Peyer's patch (tissue), 4 donors: ENCODE measurements around the gene HTR1D. TPM values are rescaled to one million over a fixed set of nuclear protein-coding genes. Genes with fewer than 3 reads are reported as not detected.

Experiments used
- DNase-seq, 3 donors: peaks; one replicate each; pipeline ENCODE4 v3.0.0-alpha.2; 2017 to 2019
- H3K27ac ChIP-seq, 4 donors: fragments of 200-600 bp; sonication (generic); one replicate each; pipeline ENCODE4 v1.5.1; 2016 to 2019
- H3K27me3 ChIP-seq, 2 donors: fragments of 200-600 bp; sonication (generic); one replicate each; pipeline ENCODE4 v1.5.1; 2019
- H3K36me3 ChIP-seq, 3 donors: fragments of 200-600 bp; sonication (generic); one replicate each; pipeline ENCODE4 v1.5.1; 2016 to 2019
- H3K4me1 ChIP-seq, 4 donors: fragments of 200-600 bp; sonication (generic); one replicate each; pipeline ENCODE4 v1.5.1; 2016 to 2019
- H3K4me3 ChIP-seq, 4 donors: fragments of 200-600 bp; sonication (generic); 1 replicate in 3 of 4; 2 replicates in 1 of 4; pipeline ENCODE4 v1.5.1; 2016 to 2019; ENCODE audit warnings: mild to moderate bottlenecking in 1 of 4
- H3K9me3 ChIP-seq, 4 donors: fragments of 200-600 bp; sonication (generic); one replicate each; pipeline ENCODE4 v1.5.1; 2016 to 2019; ENCODE audit warnings: mild to moderate bottlenecking in 1 of 4
- POLR2A ChIP-seq, 2 donors: fragments of 450-650 bp; IDR thresholded peaks; one replicate each; pipeline ENCODE4 v1.5.1; 2017; ENCODE audit warnings: antibody characterized with exemption in 2 of 2, mild to moderate bottlenecking in 2 of 2, moderate library complexity in 2 of 2
- total RNA-seq, 4 donors: library from RNA; depleted of rRNA; stranded (reverse); fragments of >200 nt; gene quantifications; one replicate each; pipeline ENCODE4 v1.1.0, GENCODE V29; 2016
- TF ChIP-seq, protein P1 (sequence below), 6 experiments: fragments of 450-650 bp in 4 of 6; fragments of 200-600 bp in 2 of 6; sonication (generic) in 1 of 6; IDR thresholded peaks; one replicate each; pipeline ENCODE4 v1.5.1; 2017 to 2019; ENCODE audit warnings: antibody characterized with exemption in 6 of 6, mild to moderate bottlenecking in 3 of 6, moderate library complexity in 1 of 6

Gene HTR1D
- total RNA-seq, 4 donors from 2014 or later, result 2.5 to 23.1 (median 11.1) TPM

DNA sequence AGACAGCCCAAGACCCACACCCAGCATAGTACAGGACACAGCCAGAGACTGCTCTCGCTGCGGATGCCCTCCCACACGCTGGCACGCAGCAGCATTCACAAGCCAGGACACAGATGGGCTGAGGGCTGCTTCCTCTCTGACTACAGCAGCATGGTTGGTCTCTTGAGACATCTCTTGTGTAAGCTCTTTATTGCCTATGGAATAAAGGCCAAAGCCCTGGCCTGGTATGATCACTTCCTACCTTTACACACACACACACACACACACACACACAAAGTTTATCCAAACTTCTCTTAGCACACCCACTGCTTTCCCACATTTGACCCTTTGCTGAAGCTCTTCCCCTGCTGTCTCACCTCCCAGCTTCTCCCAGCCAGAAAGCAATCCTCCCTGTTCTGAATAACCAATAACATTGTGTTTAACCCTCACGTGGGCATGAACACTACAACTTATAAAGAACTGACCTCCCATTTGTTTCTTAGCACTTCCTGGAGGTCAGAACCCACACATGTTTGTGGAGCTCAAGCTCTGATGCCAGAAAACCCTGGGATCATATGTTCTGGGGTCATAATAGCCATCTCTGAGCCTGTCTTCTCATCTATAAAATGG is 47.5 kb downstream of the HTR1D start:
- peak overlapping the region in 2 of 4 donors; percentile 72 to 96 for H3K4me3 ChIP-seq
- peak in 2 of 3 donors; percentile 54 to 75 for DNase-seq
- no peaks in the 10 kb centered on the region for H3K9me3 ChIP-seq
- peaks cover 0 to 20% (median 0%) of the 10 kb centered on the region in 4 donors for H3K4me1 ChIP-seq
- H3K27me3 ChIP-seq, result no peaks in the 10 kb centered on the region
- peak in 1 of 2 donors; percentile 31 for TF ChIP-seq POLR2A (IDR thresholded peaks at IDR 0.05)
- TF ChIP-seq, protein P1, sequence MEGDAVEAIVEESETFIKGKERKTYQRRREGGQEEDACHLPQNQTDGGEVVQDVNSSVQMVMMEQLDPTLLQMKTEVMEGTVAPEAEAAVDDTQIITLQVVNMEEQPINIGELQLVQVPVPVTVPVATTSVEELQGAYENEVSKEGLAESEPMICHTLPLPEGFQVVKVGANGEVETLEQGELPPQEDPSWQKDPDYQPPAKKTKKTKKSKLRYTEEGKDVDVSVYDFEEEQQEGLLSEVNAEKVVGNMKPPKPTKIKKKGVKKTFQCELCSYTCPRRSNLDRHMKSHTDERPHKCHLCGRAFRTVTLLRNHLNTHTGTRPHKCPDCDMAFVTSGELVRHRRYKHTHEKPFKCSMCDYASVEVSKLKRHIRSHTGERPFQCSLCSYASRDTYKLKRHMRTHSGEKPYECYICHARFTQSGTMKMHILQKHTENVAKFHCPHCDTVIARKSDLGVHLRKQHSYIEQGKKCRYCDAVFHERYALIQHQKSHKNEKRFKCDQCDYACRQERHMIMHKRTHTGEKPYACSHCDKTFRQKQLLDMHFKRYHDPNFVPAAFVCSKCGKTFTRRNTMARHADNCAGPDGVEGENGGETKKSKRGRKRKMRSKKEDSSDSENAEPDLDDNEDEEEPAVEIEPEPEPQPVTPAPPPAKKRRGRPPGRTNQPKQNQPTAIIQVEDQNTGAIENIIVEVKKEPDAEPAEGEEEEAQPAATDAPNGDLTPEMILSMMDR (IDR thresholded peaks at IDR 0.05), result no peak
- peak overlapping the region; percentile 86 to 97 (median 94) for H3K27ac ChIP-seq
- H3K36me3 ChIP-seq, result no peaks in the 10 kb centered on the region

DNA sequence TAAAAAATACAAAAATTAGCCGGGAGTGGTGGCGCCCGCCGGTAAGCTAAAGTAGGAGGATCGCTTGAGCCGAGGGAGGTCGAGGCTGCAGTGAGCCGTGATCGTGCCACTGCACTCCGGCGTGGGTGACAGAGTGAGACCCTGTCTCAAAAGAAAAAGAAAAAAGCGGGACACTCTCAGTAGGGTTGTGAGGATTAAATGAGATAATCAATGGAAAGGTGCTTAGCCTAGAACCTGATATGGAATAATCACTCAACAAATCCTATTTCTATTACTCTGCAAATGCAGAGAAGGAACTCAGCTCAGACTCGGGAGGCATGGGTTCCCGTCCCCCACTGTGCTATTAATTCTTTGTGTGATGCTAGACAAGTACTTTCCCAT is 48.1 kb downstream of the HTR1D start:
- Histone ChIP-seq H3K9me3 (no peaks in the 10 kb centered on the region), H3K4me1 (peaks cover 0 to 25% (median 0%) of the 10 kb centered on the region in 4 donors), H3K27me3 (no peaks in the 10 kb centered on the region), H3K4me3 (peak overlapping the region; percentile 72 to 96 (median 88)), H3K27ac (peak overlapping the region; percentile 86 to 97 (median 94)), H3K36me3 (no peaks in the 10 kb centered on the region)
- TF ChIP-seq POLR2A (IDR thresholded peaks at IDR 0.05), result no peak
- TF ChIP-seq, protein P1 (IDR thresholded peaks at IDR 0.05), result no peak
- no peak for DNase-seq

DNA sequence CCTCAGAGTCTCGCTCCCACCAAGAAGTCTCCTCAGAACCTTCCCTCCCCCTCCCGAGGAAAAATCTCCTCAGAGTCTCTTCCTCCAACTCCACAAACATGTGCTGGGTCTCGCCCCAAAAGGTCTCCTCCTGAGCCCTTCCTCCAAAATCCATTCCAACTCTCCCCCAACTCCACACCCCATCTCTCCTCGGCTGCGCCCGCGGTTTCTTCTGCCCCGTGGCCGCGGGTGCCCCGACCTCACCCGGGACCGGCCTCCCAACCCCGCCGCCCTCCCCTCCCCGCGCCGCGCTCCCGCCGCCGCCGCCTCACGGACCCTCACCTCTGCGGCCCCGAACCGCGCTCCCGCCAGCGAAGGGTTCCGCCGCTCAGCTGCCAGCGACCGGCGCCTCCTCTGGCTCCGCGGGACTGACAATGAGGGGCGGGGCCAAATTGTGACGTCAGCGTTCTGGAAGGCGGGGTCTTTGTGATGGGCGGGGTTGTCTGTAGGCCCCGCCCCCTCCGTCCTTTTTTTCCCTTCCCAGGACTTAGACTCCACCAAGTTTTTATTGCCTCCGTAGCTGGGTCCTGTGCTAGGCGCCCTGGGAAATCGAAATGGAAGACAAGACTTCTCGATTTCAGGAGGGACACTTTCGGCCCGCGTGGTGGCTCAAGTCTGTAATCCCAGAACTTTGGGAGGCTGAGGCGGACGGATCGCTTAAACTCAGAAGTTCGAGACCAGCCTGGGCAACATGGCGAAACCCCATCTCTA is 48.7 kb downstream of the HTR1D start, which contains the start of gene LUZP1:
TSS of gene LUZP1 (minus strand) at position 412 of the 750 bp plus-strand sequence.
- peaks cover 0 to 30% (median 0%) of the 10 kb centered on the region in 4 donors for H3K4me1 ChIP-seq
- DNase-seq, result peak; percentile 90 to 93 (median 93)
- no peaks in the 10 kb centered on the region for H3K9me3 ChIP-seq
- no peaks in the 10 kb centered on the region for H3K27me3 ChIP-seq
- peak within 1 kb of the TSS; percentile 72 to 96 (median 88) for H3K4me3 ChIP-seq
- TF ChIP-seq, protein P1 (IDR thresholded peaks at IDR 0.05), result no peak
- TF ChIP-seq POLR2A (IDR thresholded peaks at IDR 0.05), result peak; percentile 97 to 98
- H3K27ac ChIP-seq, result peak within 1 kb of the TSS; percentile 86 to 97 (median 94)
- no peaks in the 10 kb centered on the region for H3K36me3 ChIP-seq

DNA sequence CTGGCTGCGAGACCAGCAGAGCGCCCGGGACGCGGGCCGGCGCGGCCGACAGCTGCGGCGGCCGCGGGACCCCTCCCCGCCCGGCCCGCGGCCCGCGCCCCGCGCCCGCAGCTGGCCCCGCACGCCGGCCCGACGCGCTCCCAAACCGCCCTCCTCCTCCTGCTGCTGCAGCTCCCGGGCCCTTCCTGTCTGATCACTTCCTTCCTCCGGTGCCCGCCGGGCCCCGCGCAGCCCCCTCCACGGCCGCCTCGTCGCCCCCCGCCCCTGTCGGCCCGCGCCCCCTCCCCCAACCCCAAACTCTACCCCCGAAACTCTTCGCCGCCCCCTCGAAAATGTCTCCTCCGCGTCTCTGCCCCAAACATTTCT is 49.2 kb downstream of the HTR1D start:
- Histone ChIP-seq H3K27me3 (no peaks in the 10 kb centered on the region), H3K36me3 (no peaks in the 10 kb centered on the region), H3K4me3 (peak overlapping the region; percentile 72 to 96 (median 88)), H3K4me1 (peaks cover 0 to 34% (median 0%) of the 10 kb centered on the region in 4 donors), H3K9me3 (no peaks in the 10 kb centered on the region), H3K27ac (peak overlapping the region; percentile 86 to 97 (median 94))
- DNase-seq, result peak; percentile 24 to 72 (median 62)
- TF ChIP-seq, protein P1 (IDR thresholded peaks at IDR 0.05), result no peak
- TF ChIP-seq POLR2A (IDR thresholded peaks at IDR 0.05), result no peak

DNA sequence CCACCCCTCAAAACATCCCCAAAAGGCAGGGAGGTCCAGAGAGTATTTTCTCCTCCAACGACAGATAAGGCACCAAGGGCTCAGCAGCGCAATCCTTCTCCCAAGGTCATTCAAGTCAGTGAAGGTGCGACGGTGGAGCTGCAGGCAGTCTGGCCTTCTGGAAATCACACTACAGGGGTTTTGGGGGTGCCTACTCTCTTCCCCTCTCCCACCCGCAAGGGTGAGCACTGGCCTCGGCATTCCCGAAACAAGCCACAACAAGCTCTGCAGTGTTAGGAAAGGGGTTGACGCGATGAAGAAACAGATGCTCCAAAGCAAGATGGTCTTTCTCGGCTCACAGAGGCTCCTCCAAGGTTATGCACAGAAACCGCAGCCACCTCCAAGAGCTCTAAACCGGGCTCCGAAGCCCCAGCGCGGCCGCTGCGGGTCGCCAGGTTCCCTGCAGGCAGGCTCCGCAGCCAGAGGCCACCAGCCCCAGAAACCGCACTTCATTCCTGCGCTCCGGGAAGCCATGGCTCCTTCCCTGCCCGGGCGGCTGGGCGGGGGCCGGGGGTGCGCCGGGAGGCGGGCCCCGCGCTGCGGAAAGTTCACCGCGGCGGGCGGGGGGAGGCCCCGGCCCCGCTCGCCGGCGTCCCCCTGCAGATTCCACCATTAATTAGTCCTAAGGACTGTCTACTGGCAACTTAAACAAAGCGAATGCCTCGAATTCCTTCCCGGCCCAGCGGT is 49.8 kb downstream of the HTR1D start:
- TF ChIP-seq POLR2A (IDR thresholded peaks at IDR 0.05), result peak in 1 of 2 donors; percentile 49
- TF ChIP-seq, protein P1 (IDR thresholded peaks at IDR 0.05), result no peak
- Histone ChIP-seq H3K4me1 (peaks cover 0 to 39% (median 0%) of the 10 kb centered on the region in 4 donors), H3K27ac (peak overlapping the region; percentile 86 to 97 (median 94)), H3K36me3 (no peaks in the 10 kb centered on the region), H3K4me3 (peak overlapping the region; percentile 72 to 96 (median 88)), H3K27me3 (no peaks in the 10 kb centered on the region), H3K9me3 (no peaks in the 10 kb centered on the region)
- peak in 2 of 3 donors; percentile 65 to 79 for DNase-seq
